Measurements from ENCODE around the gene HDAC10.
A peak's percentile ranks its signal among the peaks of the same experiment; 100 is the strongest.

The HDAC10 gene

GRCh38 chr22:50269970-50270665 is 19.1 kb upstream of the HDAC10 start, which contains the start of gene MAPK11:
TSS of gene MAPK11 (minus strand) at chr22:50270380. CDS start at chr22:50270292, 88 bp downstream.
- H3K36me3 ChIP-seq (replicated peaks): peaks cover 7% of the 10 kb centered on the region
- TF ChIP-seq CTCF (IDR thresholded peaks at IDR 0.05; ENCODE audit: low read depth, low read length, missing control alignments): no peak
- no peak within 1 kb of the TSS for H3K27ac ChIP-seq
- H3K4me3 ChIP-seq (ENCODE audit: low read depth, low read length): peak within 1 kb of the TSS; percentile 51
- DNase-seq: no peak
- in situ Hi-C loops (cut with HindIII; ENCODE audit: low pct_ligation_motif_present, low sequenced_read_pairs): no loop called here
- no peaks in the 10 kb centered on the region for H3K27me3 ChIP-seq (replicated peaks)

GRCh38 chr22:50269573-50269969 is 18.5 kb upstream of the HDAC10 start:
- TF ChIP-seq CTCF (IDR thresholded peaks at IDR 0.05; ENCODE audit: low read depth, low read length, missing control alignments): no peak

GRCh38 chr22:50268655-50269113 is 17.6 kb upstream of the HDAC10 start:
- H3K4me3 ChIP-seq (ENCODE audit: low read depth, low read length): no peak overlapping the region
- TF ChIP-seq CTCF (IDR thresholded peaks at IDR 0.05; ENCODE audit: low read depth, low read length, missing control alignments): no peak
- in situ Hi-C loops (cut with HindIII; ENCODE audit: low pct_ligation_motif_present, low sequenced_read_pairs): no loop called here
- no peak overlapping the region for H3K27ac ChIP-seq
- H3K36me3 ChIP-seq (replicated peaks): no peaks in the 10 kb centered on the region
- no peaks in the 10 kb centered on the region for H3K27me3 ChIP-seq (replicated peaks)
- no peak for DNase-seq

More at GRCh38 chr22:50269573-50269969, 18.5 kb upstream of the HDAC10 start:
- no peak overlapping the region for H3K27ac ChIP-seq
- in situ Hi-C loops (cut with HindIII; ENCODE audit: low pct_ligation_motif_present, low sequenced_read_pairs): no loop called here
- DNase-seq: no peak
- H3K4me3 ChIP-seq (ENCODE audit: low read depth, low read length): peak overlapping the region; percentile 43
- H3K36me3 ChIP-seq (replicated peaks): peaks cover 3% of the 10 kb centered on the region
- no peaks in the 10 kb centered on the region for H3K27me3 ChIP-seq (replicated peaks)

- H3K27ac ChIP-seq: no peak overlapping the region
- H3K36me3 ChIP-seq (replicated peaks): no peaks in the 10 kb centered on the region
- peak overlapping the region; percentile 37 for H3K4me3 ChIP-seq (ENCODE audit: low read depth, low read length)
- in situ Hi-C loops (cut with HindIII; ENCODE audit: low pct_ligation_motif_present, low sequenced_read_pairs): no loop called here
- TF ChIP-seq CTCF (IDR thresholded peaks at IDR 0.05; ENCODE audit: low read depth, low read length, missing control alignments): peak; percentile 52
- no peaks in the 10 kb centered on the region for H3K27me3 ChIP-seq (replicated peaks)
- no peak for DNase-seq
Observed at GRCh38 chr22:50267591-50268390, 16.7 kb upstream of the HDAC10 start.

- no peaks in the 10 kb centered on the region for H3K27me3 ChIP-seq (replicated peaks)
- H3K4me3 ChIP-seq (ENCODE audit: low read depth, low read length): no peak overlapping the region
- H3K36me3 ChIP-seq (replicated peaks): no peaks in the 10 kb centered on the region
- no peak for TF ChIP-seq CTCF (IDR thresholded peaks at IDR 0.05; ENCODE audit: low read depth, low read length, missing control alignments)
- in situ Hi-C loops (cut with HindIII; ENCODE audit: low pct_ligation_motif_present, low sequenced_read_pairs): no loop called here
- H3K27ac ChIP-seq: no peak overlapping the region
- DNase-seq: no peak
Observed at GRCh38 chr22:50266994-50267393, 15.9 kb upstream of the HDAC10 start.
